Activated CD4-positive, alpha-beta T cell treated with anti-CD3 and anti-CD28 coated beads, Interleukin-2, amount 10 ng/mL, durations not matched to agents 24 days and 14 days (primary cell): ENCODE data around the gene KIF22. TPM values are rescaled to one million over a fixed set of nuclear protein-coding genes. Genes with fewer than 3 reads are reported as not detected.
"Not testable (repeated sequence)": the region's sequence is repeated elsewhere in the genome, so short reads cannot be mapped to it uniquely, and the experiment has no call there.

Experiments used
- DNase-seq: peaks from one replicate; pipeline ENCODE4 v3.0.0; 2022
- H3K27ac Mint-ChIP-seq: one replicate; pipeline ENCODE4 v1.8.0; 2022; ENCODE audit warnings: mild to moderate bottlenecking, mixed read lengths
- H3K27me3 Mint-ChIP-seq: one replicate; pipeline ENCODE4 v1.8.0; 2022; ENCODE audit warnings: mixed read lengths
- H3K36me3 Mint-ChIP-seq: one replicate; pipeline ENCODE4 v1.8.0; 2022; ENCODE audit warnings: low read depth, mild to moderate bottlenecking, mixed read lengths
- H3K4me1 Mint-ChIP-seq: one replicate; pipeline ENCODE4 v1.8.0; 2021; ENCODE audit warnings: mixed read lengths
- H3K4me3 Mint-ChIP-seq: one replicate; pipeline ENCODE4 v1.8.0; 2022; ENCODE audit warnings: mild to moderate bottlenecking, moderate library complexity, mixed read lengths
- H3K9me3 Mint-ChIP-seq: one replicate; pipeline ENCODE4 v1.8.0; 2021; ENCODE audit warnings: mixed read lengths
- intact Hi-C: fragments of 100-400 bp; cut with micrococcal nuclease; formaldehyde crosslinking; loops from one replicate; pipeline ENCODE4 v1.15.1; 2023
- total RNA-seq: library from RNA; stranded (reverse); gene quantifications from 2 replicates; pipeline ENCODE4 v1.2.3, GENCODE V29; 2022

Gene KIF22
- 132 TPM in 2 replicates for total RNA-seq

DNA sequence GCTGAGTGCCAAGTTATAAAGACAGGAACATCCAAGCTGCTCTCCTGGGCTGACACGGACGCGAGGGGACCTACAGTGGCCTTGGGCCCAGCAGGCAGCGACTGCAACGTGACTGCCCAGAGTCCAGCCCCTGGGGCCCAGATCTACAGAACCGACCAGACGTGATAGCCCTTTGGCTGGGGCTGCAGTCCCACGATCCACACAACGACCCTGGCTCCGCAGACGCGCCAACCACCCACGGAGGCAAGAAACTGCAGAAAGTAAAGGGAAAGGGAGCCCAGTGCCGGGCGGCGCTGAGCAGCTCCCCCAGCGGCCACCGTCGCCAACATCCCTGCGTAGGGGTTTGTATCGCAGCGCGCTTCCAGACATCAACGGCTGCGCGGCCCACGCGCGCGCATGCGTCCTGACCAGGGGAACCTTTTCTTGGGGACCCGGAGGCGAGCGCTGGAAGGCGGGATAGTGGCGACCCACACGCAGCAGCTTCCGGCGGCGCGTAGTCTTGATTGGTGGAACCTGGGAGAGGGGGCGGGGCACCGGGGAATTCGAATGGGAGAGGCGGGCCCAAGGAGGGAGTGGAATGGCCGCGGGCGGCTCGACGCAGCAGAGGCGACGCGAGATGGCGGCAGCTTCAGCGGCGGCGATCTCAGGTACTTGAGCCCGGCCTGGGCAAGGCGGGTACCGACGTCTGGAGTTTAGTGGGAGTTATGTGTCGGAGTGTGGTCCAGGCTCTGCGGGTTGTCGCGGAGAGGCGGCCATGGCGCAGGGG, at the start of gene KIF22:
Gene KIF22, plus strand, starts transcription at position 569 of the 766 bp plus-strand sequence. Its CDS starts 9 bp downstream, at position 578.
- no peaks in the 10 kb centered on the region for H3K9me3 Mint-ChIP-seq
- intact Hi-C loops = loop anchor here (1.0 to 2.0 kb wide), 5 partner anchors 15 to 90 kb away; partner anchors contain the start of genes MVP and PAGR1
- peak within 1 kb of the TSS; percentile 99 for H3K4me3 Mint-ChIP-seq
- H3K4me1 Mint-ChIP-seq = peaks cover 38% of the 10 kb centered on the region
- H3K36me3 Mint-ChIP-seq = peaks cover 28% of the 10 kb centered on the region
- H3K27me3 Mint-ChIP-seq = no peaks in the 10 kb centered on the region
- peak within 1 kb of the TSS; percentile 95 for H3K27ac Mint-ChIP-seq
- peak; percentile 100 for DNase-seq

DNA sequence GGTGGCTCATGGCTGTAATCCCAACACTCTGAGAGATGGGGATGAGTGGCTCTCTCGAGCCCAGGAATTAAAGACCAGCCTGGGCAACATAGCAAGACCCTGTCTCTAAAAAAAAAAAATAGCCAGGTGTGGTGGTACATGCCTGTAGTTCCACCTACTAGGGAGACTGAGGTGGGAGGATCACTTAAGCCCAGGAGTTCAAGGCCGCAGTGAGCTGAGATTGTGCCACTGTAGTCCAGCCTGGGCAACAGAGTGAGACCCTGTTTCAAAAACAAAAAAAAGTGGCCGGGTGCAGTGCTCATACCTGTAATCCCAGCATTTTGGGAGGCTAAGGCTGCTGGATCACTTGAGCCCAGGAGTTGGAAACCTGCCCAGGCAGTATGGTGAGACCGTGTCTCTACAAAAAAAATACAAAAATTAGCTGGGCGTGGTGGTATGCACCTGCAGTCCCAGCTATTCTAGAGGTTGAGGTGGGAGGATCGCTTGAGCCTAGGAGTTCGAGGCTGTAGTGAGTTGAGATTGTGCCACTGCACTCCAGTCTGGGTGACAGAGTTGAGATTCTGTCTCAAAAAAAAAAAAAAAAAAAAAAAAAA, 47.8 kb upstream of the KIF22 start:
- Mint-ChIP-seq H3K27ac (peak overlapping the region; percentile 32), H3K36me3 (peaks cover 43% of the 10 kb centered on the region), H3K9me3 (no peaks in the 10 kb centered on the region)

DNA sequence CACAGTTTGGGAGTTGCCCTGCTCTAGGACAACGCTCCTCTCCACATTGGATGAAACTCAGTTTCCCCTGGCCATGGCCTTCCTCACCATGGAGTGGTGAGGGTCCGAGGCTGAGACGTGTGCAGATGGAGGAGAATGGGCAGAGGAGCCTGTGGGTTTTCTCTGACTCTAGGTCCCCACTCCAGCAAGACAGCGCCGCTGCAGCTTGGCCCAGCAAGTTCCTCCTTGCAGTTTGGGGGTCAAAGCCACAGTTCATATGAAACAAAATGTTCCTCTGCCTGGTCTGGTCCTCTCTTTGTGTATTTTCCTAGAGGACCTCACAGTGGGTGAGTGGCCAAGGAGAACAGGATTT, 47.1 kb upstream of the KIF22 start:
- Mint-ChIP-seq H3K27me3 (no peaks in the 10 kb centered on the region), H3K9me3 (no peaks in the 10 kb centered on the region), H3K36me3 (peaks cover 43% of the 10 kb centered on the region), H3K4me3 (peak overlapping the region; percentile 68), H3K27ac (peak overlapping the region; percentile 70), H3K4me1 (peaks cover 75% of the 10 kb centered on the region)
- intact Hi-C loops = no loop called here
- no peak for DNase-seq

More for the DNA sequence above, 47.8 kb upstream of the KIF22 start:
- H3K27me3 Mint-ChIP-seq = no peaks in the 10 kb centered on the region
- intact Hi-C loops = no loop called here
- H3K4me3 Mint-ChIP-seq = no peak overlapping the region
- DNase-seq = no peak
- H3K4me1 Mint-ChIP-seq = peaks cover 80% of the 10 kb centered on the region

DNA sequence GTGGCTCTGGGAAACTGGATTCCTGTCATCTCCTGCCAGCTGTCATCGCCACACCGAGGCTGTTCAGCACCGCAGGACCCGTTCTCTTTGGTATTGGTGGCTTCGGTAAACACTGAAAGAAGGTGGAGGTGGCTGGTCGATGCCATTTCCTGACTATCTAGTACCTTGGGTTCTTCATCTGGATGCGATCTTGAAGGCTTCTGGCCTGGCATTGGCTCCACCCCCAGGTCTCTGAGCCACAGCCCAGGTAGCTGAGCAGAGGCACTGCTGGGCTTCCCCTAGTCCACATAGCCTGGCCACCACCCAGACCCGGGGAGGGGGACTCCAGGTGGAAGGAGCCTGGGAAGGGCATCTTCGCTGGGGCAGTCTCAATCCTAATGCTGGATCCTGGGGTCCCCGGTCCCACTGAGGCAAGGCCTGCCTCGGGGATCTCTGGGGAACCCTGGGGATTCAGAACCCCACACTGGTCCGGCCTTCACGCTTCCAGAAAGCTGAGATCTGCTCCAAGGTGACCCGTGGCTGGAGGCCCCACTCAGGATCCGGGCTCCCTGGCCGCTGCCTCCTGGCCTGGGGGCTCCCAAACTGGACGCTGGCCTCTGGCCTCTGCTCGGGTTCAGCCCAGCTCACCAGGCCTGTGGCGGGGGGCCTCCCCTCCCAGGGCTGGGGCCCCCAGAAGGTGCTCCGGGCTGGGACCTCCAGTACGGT, 46.6 kb upstream of the KIF22 start:
- Mint-ChIP-seq H3K36me3 (peaks cover 46% of the 10 kb centered on the region), H3K27ac (peak overlapping the region; percentile 70), H3K27me3 (no peaks in the 10 kb centered on the region), H3K4me3 (peak overlapping the region; percentile 93), H3K4me1 (peaks cover 70% of the 10 kb centered on the region), H3K9me3 (no peaks in the 10 kb centered on the region)
- peak; percentile 77 for DNase-seq
- intact Hi-C loops = no loop called here

DNA sequence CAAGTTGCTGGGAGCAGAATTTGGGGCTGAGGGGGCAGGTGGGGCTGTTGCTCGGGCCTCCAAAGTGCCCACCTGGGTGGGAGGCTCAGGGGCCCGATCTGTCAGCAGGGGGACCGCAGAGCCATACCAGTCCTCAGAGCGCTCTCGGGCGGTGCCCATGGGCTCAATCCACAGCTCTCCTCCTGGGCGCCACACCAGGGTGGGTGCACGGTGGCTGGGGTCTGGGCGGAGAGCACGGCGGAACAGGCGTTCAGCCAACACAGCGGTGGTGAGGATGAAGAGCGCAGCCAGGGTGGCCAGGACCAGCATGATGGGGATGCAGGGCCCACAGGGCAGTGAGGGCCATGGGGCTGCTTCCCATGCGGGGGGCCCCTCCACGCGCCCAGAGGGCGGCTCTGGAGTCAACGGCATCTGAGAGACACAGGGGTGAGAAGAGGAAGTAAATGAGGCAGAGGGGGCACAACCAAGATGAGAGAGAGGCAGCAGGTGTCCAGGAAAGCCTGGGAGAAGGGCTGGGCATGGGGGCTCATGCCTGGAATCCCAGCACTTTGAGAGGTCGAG, 45.9 kb upstream of the KIF22 start:
- Mint-ChIP-seq H3K4me1 (peaks cover 66% of the 10 kb centered on the region), H3K36me3 (peaks cover 47% of the 10 kb centered on the region), H3K4me3 (peak overlapping the region; percentile 93), H3K27ac (peak overlapping the region; percentile 94), H3K27me3 (no peaks in the 10 kb centered on the region), H3K9me3 (no peaks in the 10 kb centered on the region)
- intact Hi-C loops = loop anchor here (5.0 kb wide), 1 partner anchor 83 kb away; no protein-coding TSS in a partner anchor
- DNase-seq = peak; percentile 68

DNA sequence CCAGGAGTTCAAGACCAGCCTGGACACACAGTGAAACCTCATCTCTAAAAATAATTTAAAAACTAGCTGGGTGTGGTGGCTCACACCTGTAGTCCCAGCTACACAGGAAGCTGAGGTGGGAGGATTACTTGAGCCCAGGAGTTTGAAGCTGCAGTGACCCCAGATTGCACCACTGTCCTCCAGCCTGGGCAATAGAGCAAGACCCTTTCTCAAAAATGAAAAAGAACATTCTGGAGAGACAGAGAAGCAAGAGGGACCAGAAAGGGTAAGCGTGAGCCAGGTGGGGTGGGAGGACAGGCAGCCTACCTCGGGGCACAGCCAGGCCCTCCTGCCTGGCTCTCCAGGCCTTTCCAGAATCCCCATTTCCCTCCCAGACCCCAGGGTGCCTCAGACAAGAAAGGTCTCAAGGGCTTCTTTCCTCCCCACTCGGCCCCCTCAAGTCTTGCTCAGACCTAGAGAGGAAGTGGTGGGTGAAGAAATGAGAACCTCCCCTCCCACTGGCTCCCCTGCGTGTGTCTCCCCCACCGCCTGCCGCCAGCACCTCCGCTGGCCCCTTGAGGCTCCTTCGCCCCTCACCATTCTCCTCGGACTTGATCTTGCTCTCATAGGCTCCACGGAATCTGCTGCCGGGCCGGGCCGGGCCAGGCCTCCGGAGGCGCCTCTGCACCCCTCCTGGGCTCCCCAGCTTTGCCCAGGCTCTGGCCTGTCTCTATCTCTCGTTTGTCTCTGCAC, 45.3 kb upstream of the KIF22 start:
- peak; percentile 85 for DNase-seq
- H3K9me3 Mint-ChIP-seq = no peaks in the 10 kb centered on the region
- peak overlapping the region; percentile 94 for H3K27ac Mint-ChIP-seq
- intact Hi-C loops = loop anchor here (5.0 kb wide), 1 partner anchor 82 kb away; no protein-coding TSS in a partner anchor
- peaks cover 60% of the 10 kb centered on the region for H3K4me1 Mint-ChIP-seq
- H3K27me3 Mint-ChIP-seq = no peaks in the 10 kb centered on the region
- H3K4me3 Mint-ChIP-seq = peak overlapping the region; percentile 93
- peaks cover 45% of the 10 kb centered on the region for H3K36me3 Mint-ChIP-seq

DNA sequence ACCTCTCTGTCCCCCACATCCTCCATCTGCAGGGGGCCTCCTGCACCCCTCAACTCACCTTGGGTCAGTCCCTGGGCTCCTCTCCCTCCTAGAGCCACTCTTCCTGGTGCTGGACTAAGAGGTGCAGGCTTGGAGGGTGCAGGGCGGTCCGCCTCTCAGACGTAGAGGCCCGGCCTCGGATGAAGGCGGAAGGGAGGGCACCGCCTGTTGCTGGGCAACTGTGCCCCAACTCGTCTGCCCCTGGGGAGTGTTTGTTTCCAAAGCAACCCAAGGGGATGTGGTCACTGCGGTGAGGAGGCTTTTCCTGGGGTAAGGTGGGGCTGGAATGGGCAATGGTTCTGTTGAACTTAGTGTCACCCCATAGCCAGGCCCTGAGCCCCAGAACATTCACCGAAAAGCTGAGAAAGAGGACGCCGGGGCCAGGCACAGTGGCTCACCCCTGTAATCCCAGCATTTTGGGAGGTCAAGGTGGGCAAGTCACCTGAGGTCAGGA, 44.7 kb upstream of the KIF22 start, which contains the start of gene C16orf54:
Gene C16orf54, minus strand, starts transcription at position 138 of the 493 bp plus-strand sequence. CDS start 1,039 bp downstream, outside the sequence.
- Mint-ChIP-seq H3K4me3 (peak within 1 kb of the TSS; percentile 93), H3K4me1 (peaks cover 55% of the 10 kb centered on the region), H3K27me3 (no peaks in the 10 kb centered on the region), H3K9me3 (no peaks in the 10 kb centered on the region), H3K27ac (peak within 1 kb of the TSS; percentile 94), H3K36me3 (peaks cover 40% of the 10 kb centered on the region)
- intact Hi-C loops = loop anchor here (1.0 to 5.0 kb wide), 3 partner anchors 8 to 81 kb away; no protein-coding TSS in a partner anchor
- peak; percentile 98 for DNase-seq

DNA sequence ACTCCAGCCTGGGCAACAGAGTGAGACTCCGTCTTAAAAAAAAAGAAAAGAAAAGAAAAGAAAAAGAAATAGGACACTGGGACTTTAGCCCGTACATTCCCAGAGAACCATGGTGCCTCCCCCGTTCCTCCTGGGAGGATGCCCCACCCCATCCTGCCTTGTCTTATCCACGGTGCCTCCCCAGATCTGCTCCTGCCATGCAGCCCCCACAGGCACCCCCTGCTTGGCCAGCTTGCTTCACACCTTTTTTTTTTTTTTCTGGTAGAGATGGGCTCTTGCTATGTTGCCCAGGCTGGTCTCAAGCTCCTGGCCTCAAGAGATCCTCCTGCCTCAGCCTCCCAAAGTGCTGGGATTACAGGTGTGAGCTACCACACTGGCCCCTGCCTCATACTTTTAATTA, 44.0 kb upstream of the KIF22 start:
- peak overlapping the region; percentile 94 for H3K27ac Mint-ChIP-seq
- not testable (repeated sequence) for DNase-seq, H3K9me3 Mint-ChIP-seq, H3K27me3 Mint-ChIP-seq
- intact Hi-C loops = loop anchor here (1.0 to 5.0 kb wide), 3 partner anchors 8 to 81 kb away; no protein-coding TSS in a partner anchor
- peak overlapping the region; percentile 93 for H3K4me3 Mint-ChIP-seq
- H3K4me1 Mint-ChIP-seq = peaks cover 49% of the 10 kb centered on the region
- peaks cover 36% of the 10 kb centered on the region for H3K36me3 Mint-ChIP-seq

DNA sequence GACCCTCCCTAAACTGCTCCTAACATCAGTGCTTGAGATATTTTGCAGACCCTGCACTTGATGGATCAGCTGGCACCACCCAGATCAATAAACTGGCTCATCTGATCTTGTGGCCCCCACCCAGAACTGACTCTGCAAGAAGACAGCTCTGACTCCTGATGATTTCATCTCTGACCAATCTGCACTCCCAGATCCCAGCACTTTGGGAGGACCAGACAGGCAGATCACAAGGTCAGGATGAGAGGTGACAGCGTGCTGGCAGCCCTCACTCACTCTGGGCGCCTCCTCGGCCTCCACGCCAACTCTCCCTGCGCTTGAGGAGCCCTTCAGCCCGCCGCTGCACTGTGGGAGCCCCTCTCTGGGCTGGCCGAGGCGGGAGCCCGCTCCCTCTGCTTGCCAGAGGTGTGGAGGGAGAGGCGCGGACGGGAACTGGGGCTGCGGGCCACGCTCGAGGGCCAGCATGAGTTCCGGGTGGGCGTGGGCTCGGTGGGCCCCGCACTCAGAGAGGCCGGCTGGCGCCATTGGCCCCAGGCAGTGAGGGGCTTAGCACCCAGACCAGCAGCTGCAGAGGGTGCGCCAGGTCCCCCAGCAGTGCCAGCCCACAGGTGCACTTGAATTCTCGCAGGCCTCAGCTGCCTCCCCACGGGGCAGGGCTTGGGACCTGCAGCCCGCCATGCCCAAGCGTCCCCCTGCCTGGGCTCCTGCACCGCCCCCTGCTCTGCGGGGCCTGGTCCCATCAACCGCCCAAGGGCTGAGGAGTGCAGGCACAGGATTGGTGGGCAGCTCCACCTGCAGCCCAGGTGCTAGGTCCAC, 42.4 kb upstream of the KIF22 start:
- no peak for DNase-seq
- H3K27ac Mint-ChIP-seq = peak overlapping the region; percentile 15
- H3K9me3 Mint-ChIP-seq = no peaks in the 10 kb centered on the region
- H3K36me3 Mint-ChIP-seq = peaks cover 22% of the 10 kb centered on the region
- peaks cover 40% of the 10 kb centered on the region for H3K4me1 Mint-ChIP-seq
- intact Hi-C loops = loop anchor here (5.0 kb wide), 1 partner anchor 79 kb away; no protein-coding TSS in a partner anchor
- no peak overlapping the region for H3K4me3 Mint-ChIP-seq
- H3K27me3 Mint-ChIP-seq = no peaks in the 10 kb centered on the region

DNA sequence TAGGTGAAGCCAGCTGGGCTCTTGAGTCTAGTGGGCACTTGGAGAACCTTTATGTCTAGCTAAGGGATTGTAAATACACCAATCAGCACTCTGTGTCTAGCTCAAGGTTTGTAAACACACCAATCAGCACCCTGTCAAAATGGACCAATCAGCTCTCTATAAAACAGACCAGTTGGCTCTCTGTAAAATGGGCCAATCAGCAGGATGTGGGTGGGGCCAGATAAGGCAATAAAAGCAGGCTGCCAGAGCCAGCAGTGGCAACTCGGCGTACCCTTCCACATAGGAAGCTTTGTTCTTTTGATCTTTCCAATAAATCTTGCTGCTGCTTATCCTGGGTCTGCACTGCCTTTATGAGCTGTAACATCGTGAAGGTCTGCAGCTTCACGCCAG, 41.8 kb upstream of the KIF22 start:
- intact Hi-C loops = loop anchor here (5.0 kb wide), 1 partner anchor 79 kb away; no protein-coding TSS in a partner anchor
- not testable (repeated sequence) for H3K27ac Mint-ChIP-seq, H3K4me3 Mint-ChIP-seq, H3K27me3 Mint-ChIP-seq, H3K9me3 Mint-ChIP-seq
- DNase-seq = peak; percentile 69
- Mint-ChIP-seq H3K36me3 (peaks cover 18% of the 10 kb centered on the region), H3K4me1 (peaks cover 36% of the 10 kb centered on the region)

DNA sequence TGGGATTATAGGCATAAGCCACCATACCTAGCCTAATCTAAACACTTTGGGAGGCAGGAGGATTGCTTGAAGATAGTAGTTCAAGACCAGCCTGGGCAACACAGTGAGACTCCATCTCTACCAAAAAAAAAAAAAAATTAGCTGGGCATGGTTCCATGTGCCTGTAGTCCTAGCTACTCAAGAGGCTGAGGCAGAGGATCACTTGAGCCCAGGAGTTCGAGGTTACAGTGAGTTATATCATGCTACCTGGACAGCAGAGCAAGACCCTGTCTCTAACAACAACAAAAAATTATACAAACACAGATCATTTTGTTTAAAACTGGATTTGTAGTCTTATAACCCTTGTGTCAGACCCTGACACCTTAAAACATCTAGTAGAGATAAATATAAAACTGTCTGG, 37.0 kb upstream of the KIF22 start:
- no peaks in the 10 kb centered on the region for H3K27me3 Mint-ChIP-seq
- intact Hi-C loops = no loop called here
- H3K36me3 Mint-ChIP-seq = peaks cover 5% of the 10 kb centered on the region
- H3K4me3 Mint-ChIP-seq = no peak overlapping the region
- H3K4me1 Mint-ChIP-seq = peaks cover 11% of the 10 kb centered on the region
- no peak for DNase-seq
- H3K27ac Mint-ChIP-seq = no peak overlapping the region
- H3K9me3 Mint-ChIP-seq = no peaks in the 10 kb centered on the region

DNA sequence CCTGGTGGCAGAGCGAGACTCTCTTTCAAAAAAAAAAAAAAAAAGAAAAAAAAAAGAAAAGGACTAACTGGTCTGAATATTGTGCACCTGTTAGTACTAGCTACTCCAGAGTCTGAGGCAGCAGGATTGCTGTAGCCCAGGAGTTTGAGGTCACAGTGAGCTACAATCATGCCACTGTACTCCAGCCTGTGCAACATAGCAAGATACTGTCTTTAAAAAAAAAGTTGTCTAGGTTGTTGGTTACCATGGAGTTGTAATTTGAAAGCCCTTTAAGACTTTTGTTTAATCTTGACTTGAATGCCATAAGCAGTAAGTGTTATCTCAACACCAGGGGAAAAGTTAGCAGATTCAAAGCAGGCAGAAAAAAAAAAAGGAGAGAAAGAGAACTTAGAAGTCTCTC, 33.9 kb upstream of the KIF22 start:
- H3K27me3 Mint-ChIP-seq = no peaks in the 10 kb centered on the region
- intact Hi-C loops = no loop called here

More for the DNA sequence above, 33.9 kb upstream of the KIF22 start:
- no peaks in the 10 kb centered on the region for H3K36me3 Mint-ChIP-seq
- no peaks in the 10 kb centered on the region for H3K9me3 Mint-ChIP-seq
- H3K4me3 Mint-ChIP-seq = no peak overlapping the region
- no peak for DNase-seq
- H3K27ac Mint-ChIP-seq = no peak overlapping the region
- H3K4me1 Mint-ChIP-seq = peaks cover 13% of the 10 kb centered on the region
